ENCODE data around the gene LRCH3.
"Not testable (repeated sequence)": the region's sequence is repeated elsewhere in the genome, so short reads cannot be mapped to it uniquely, and the experiment has no call there.

Gene LRCH3

DNA sequence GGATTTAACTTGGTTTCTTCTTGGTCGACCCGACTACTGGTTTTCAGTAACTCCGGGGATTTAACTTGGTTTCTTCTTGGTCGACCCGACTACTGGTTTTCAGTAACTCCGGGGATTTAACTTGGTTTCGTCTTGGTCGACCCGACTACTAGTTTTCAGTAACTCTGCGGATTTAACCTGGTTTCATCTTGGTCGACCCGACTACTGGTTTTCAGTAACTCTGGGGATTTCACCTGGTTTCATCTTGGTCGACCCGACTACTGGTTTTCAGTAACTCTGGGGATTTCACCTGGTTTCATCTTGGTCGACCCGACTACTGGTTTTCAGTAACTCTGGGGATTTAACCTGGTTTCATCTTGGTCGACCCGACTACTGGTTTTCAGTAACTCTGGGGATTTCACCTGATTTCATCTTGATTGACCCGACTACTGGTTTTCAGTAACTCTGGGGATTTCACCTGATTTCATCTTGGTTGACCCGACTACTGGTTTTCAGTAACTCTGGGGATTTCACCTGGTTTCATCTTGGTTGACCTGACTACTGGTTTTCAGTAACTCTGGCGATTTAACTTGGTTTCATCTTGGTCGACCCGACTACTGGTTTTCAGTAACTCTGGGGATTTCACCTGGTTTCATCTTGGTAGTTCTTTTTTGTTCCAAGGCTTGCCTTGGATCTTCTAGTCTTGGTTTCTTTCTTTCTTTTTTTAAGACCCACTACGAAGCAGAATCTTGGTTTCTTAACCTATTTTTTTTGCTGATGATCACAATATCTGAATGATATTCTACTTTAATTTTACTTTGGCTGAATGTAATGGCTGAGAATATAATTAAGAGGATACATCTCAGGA, 130.6 kb downstream of the LRCH3 start:
- in situ Hi-C loops (cut with MboI; ENCODE audit: low sequenced_read_pairs), result not testable (repeated sequence)

DNA sequence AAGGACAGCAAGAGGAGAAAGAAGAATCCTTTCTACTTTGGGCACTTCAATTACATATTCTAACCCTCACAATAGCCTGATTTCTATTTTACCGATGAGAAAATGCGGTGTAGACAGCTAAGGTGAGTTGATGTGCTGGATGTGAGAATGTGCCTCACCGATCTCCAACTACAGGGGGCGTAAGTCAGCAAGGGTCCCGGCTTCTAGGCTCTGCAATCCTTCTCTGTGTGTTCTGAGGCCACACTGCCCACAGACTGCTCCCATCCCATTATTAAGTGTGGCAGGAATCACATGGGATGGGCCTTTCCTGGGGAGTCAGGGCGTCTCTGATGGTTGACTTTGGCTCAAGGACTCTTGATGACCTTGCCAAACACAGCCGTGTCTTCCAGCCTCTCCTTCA, 135.4 kb downstream of the LRCH3 start:
- in situ Hi-C loops (cut with MboI; ENCODE audit: low sequenced_read_pairs), result no loop called here

GRCh38 chr3:197927578-197927977, 136.5 kb downstream of the LRCH3 start:
- in situ Hi-C loops (cut with MboI; ENCODE audit: low sequenced_read_pairs), result not testable (repeated sequence)

- in situ Hi-C loops (cut with MboI; ENCODE audit: low sequenced_read_pairs), result no loop called here
Observed at GRCh38 chr3:197936819-197937384, 145.8 kb downstream of the LRCH3 start.
